Breast epithelium (tissue), 4 donors: ENCODE measurements around the gene GNAO1. TPM values are rescaled to one million over a fixed set of nuclear protein-coding genes. Genes with fewer than 3 reads are reported as not detected.

Source experiments
- DNase-seq, 2 donors: peaks; one replicate each; pipeline ENCODE4 v3.0.0-alpha.2; 2019; ENCODE audit warnings: low spot score in 2 of 2
- H3K27ac ChIP-seq, 2 donors: fragments of 200-600 bp; sonication (generic) in 1 of 2; one replicate each; pipeline ENCODE4 v1.5.1; 2016 to 2019; ENCODE audit warnings: mild to moderate bottlenecking in 1 of 2
- H3K27me3 ChIP-seq, 2 donors: fragments of 200-600 bp; sonication (generic) in 1 of 2; one replicate each; pipeline versions ENCODE4 v1.5.1 to v1.6.0; 2017 to 2019; ENCODE audit warnings: control low read depth in 1 of 2, mild to moderate bottlenecking in 1 of 2
- H3K36me3 ChIP-seq: fragments of 200-600 bp; one replicate; pipeline ENCODE4 v1.5.1; 2019
- H3K4me1 ChIP-seq, 2 donors: fragments of 200-600 bp; sonication (generic); one replicate each; pipeline ENCODE4 v1.5.1; 2016 to 2019; ENCODE audit warnings: control low read depth in 1 of 2
- H3K4me3 ChIP-seq, 3 donors: fragments of 200-600 bp; sonication (generic); 1 replicate in 2 of 3; 2 replicates in 1 of 3; pipeline ENCODE4 v1.5.1; 2016 to 2019; ENCODE audit warnings: mild to moderate bottlenecking in 3 of 3, moderate library complexity in 2 of 3
- H3K9me3 ChIP-seq, 2 donors: fragments of 200-600 bp; sonication (generic) in 1 of 2; one replicate each; pipeline ENCODE4 v1.5.1; 2016 to 2019; ENCODE audit warnings: control low read depth in 1 of 2
- POLR2A ChIP-seq: fragments of 450-650 bp; IDR thresholded peaks from one replicate; pipeline ENCODE4 v1.6.1; 2016; ENCODE audit warnings: antibody characterized with exemption, mild to moderate bottlenecking, moderate library complexity
- POLR2AphosphoS5 ChIP-seq, 3 donors: sonication (generic); formaldehyde crosslinking; IDR thresholded peaks; one replicate each; pipeline ENCODE4 v1.6.1; 2017; ENCODE audit warnings: antibody characterized with exemption in 3 of 3
- intact Hi-C: fragments of 100-400 bp; cut with DNase I; formaldehyde crosslinking; loops from one replicate; pipeline ENCODE4 v1.15.1; 2023; ENCODE audit warnings: low total_unique reads
- total RNA-seq, 3 donors: library from RNA; depleted of rRNA; stranded (reverse); fragments of >200 nt; gene quantifications; one replicate each; pipeline ENCODE4 v1.1.0, GENCODE V29; 2016
- TF ChIP-seq, protein P1 (sequence below), 3 donors: fragments of 450-650 bp; IDR thresholded peaks; one replicate each; pipeline ENCODE4 v1.5.1; 2016 to 2017; ENCODE audit warnings: antibody characterized with exemption in 3 of 3, mild to moderate bottlenecking in 3 of 3, moderate library complexity in 3 of 3

The GNAO1 gene
- 1 to 10 TPM in 1 of 3 donors, under 1 TPM in 2; 0.96 to 1.9 (median 0.98) TPM for total RNA-seq

DNA sequence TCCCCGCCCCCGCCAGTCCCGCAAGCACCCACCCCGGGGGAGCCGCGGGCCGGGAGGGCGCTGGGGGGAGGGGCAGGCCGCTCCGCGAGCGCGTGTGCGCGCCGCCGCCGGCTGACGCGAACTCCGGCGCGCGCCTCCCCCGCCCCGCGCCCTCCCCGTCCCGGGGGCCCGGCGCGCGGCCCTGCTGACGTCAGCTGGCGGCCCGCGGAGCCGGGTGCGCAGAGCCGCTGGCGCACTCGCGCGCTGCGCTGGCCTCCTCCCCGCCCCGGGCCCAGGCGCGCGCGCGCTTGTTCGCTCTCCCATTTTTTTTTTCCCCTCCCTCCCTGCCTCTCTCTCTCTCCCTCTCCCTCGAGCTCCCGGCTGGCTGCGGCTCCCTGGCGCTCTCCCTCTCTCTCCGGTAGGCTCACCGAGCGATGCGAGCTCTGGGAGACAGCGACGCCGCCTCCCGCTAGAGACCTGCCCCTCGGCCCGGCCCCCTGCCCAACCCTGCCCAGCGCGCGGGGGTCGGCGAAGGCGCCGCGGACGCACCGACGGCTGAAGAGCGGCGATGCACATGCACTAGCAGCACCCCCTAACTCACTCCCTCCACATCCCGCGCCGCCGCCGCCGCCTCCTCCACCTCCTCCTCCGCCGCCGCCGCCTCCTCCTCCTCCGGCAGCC lies at the start of gene GNAO1:
TSS of gene GNAO1 (plus strand) at position 334 of the 660 bp plus-strand sequence. CDS start 747 bp downstream, outside the sequence.
- intact Hi-C loops = no loop called here
- Histone ChIP-seq H3K36me3 (no peaks in the 10 kb centered on the region), H3K4me1 (peaks cover 0 to 5% of the 10 kb centered on the region in 2 donors), H3K27ac (peak within 1 kb of the TSS; percentile 29 to 78), H3K9me3 (no peaks in the 10 kb centered on the region), H3K27me3 (peaks cover 4 to 27% of the 10 kb centered on the region in 2 donors), H3K4me3 (peak within 1 kb of the TSS; percentile 58 to 80 (median 60))
- TF ChIP-seq POLR2AphosphoS5 (IDR thresholded peaks at IDR 0.05) = no peak
- TF ChIP-seq, protein P1, sequence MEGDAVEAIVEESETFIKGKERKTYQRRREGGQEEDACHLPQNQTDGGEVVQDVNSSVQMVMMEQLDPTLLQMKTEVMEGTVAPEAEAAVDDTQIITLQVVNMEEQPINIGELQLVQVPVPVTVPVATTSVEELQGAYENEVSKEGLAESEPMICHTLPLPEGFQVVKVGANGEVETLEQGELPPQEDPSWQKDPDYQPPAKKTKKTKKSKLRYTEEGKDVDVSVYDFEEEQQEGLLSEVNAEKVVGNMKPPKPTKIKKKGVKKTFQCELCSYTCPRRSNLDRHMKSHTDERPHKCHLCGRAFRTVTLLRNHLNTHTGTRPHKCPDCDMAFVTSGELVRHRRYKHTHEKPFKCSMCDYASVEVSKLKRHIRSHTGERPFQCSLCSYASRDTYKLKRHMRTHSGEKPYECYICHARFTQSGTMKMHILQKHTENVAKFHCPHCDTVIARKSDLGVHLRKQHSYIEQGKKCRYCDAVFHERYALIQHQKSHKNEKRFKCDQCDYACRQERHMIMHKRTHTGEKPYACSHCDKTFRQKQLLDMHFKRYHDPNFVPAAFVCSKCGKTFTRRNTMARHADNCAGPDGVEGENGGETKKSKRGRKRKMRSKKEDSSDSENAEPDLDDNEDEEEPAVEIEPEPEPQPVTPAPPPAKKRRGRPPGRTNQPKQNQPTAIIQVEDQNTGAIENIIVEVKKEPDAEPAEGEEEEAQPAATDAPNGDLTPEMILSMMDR (IDR thresholded peaks at IDR 0.05) = no peak
- TF ChIP-seq POLR2A = no peak
- DNase-seq = peak in 1 of 2 donors; percentile 58

DNA sequence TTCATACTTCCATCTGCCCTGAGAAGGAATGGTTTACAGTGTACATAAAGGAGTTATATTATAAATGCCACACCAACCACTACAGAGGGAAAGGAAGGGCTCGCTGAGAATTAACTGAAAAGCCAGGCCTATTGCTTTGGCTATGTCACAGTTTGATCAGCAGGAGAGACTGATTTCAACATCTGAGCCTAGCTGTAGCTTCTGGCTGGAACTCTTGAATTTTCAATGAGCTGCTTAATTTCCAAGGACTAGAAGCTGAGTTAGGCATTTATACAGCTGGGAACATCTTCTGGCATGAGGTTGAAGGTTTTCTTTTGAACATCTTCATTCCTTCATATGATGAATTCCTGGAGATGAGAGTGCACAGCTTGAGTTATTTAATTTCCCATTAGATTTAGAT lies 47.6 kb upstream of the GNAO1 start:
- Histone ChIP-seq H3K27me3 (no peaks in the 10 kb centered on the region), H3K4me3 (no peak overlapping the region), H3K4me1 (no peaks in the 10 kb centered on the region), H3K36me3 (no peaks in the 10 kb centered on the region), H3K27ac (no peak overlapping the region), H3K9me3 (no peaks in the 10 kb centered on the region)
- no peak for DNase-seq
- TF ChIP-seq POLR2AphosphoS5 (IDR thresholded peaks at IDR 0.05) = no peak
- intact Hi-C loops = no loop called here

DNA sequence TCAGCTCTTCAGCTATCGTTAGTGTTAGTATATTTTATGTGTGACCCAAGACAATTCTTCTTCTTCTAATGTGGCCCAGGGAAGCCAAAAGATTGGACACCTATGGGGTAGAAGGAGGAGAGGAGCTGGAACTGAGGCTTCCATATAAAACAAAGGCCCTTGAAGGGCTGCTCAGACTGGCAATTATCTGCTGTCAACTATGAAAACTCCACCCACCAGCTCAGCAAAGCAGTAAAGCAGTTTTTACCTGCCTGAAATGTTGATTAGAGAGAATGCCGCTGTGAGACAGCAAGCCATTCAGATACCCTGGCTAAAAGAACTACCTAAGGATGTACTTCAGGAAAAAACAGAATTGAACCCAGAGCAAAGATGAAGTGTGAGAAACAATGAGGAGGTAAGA lies 45.9 kb upstream of the GNAO1 start:
- TF ChIP-seq, protein P1 (IDR thresholded peaks at IDR 0.05) = no peak
- TF ChIP-seq POLR2AphosphoS5 (IDR thresholded peaks at IDR 0.05) (no peak), POLR2A (no peak)
- no peaks in the 10 kb centered on the region for H3K36me3 ChIP-seq
- intact Hi-C loops = no loop called here

DNA sequence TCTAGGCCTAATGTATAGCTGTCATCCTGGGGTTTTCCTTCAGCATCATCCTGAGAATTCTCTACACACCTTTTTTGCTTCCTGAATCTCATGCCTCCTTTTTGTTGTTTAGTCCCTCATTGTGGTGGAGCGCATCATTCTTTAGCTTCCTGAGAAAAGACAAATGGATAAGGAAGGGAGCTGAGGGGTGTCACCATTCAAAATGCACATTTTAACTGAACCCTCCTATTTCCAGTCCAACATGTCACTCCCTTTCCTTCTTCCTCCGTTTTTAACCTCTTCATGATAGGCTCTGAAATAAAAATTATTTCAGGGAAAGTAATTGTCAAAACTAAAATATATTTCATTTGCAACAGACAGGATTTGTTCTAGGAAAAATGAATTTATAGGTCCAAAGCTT lies 39.7 kb upstream of the GNAO1 start:
- Histone ChIP-seq H3K27me3 (no peaks in the 10 kb centered on the region), H3K4me3 (no peak overlapping the region), H3K4me1 (no peaks in the 10 kb centered on the region), H3K9me3 (no peaks in the 10 kb centered on the region), H3K36me3 (no peaks in the 10 kb centered on the region), H3K27ac (no peak overlapping the region)
- no peak for DNase-seq
- TF ChIP-seq, protein P1 (IDR thresholded peaks at IDR 0.05) = no peak
- TF ChIP-seq POLR2A (no peak), POLR2AphosphoS5 (IDR thresholded peaks at IDR 0.05) (no peak)
- intact Hi-C loops = no loop called here

More for the DNA sequence above, 45.9 kb upstream of the GNAO1 start:
- DNase-seq = no peak
- Histone ChIP-seq H3K4me3 (no peak overlapping the region), H3K27me3 (no peaks in the 10 kb centered on the region), H3K27ac (no peak overlapping the region), H3K9me3 (no peaks in the 10 kb centered on the region), H3K4me1 (no peaks in the 10 kb centered on the region)

DNA sequence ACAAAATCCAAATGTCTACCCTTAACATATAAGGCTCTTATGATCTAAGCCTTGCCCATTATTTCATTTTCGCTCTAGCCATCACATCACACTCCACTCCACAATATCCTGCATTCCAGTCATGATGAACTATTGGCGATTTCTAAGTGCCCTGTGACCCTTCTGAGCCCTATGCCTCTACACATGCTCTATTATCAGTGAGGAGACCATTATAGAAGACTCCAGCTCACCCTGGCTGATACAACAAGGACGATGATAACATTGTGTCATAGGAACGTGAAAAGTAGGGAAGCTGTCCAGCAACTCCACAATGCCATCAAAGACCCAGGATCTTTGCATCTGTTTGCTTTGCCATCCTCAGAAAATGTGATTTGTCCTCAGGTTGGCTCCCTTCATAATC lies 29.6 kb upstream of the GNAO1 start:
- no peaks in the 10 kb centered on the region for H3K9me3 ChIP-seq
- no peaks in the 10 kb centered on the region for H3K27me3 ChIP-seq
- DNase-seq = no peak
- intact Hi-C loops = no loop called here
- TF ChIP-seq POLR2AphosphoS5 (IDR thresholded peaks at IDR 0.05) = no peak
- TF ChIP-seq POLR2A = no peak
- TF ChIP-seq, protein P1 (IDR thresholded peaks at IDR 0.05) = no peak
- H3K4me1 ChIP-seq = no peaks in the 10 kb centered on the region
- no peaks in the 10 kb centered on the region for H3K36me3 ChIP-seq
- no peak overlapping the region for H3K27ac ChIP-seq
- H3K4me3 ChIP-seq = no peak overlapping the region
